Mesendoderm (in vitro differentiated cells): ENCODE results near the gene SLC44A5.
"Not testable (repeated sequence)": the region's sequence is repeated elsewhere in the genome, so short reads cannot be mapped to it uniquely, and the experiment has no call there.

Experiments
- DNase-seq: peaks from one replicate; pipeline ENCODE4 v3.0.0; 2013
- H2AK5ac ChIP-seq: 2 replicates; pipeline ENCODE4 v1.6.1; 2013; ENCODE audit warnings: low read length, inconsistent platforms
- H2BK120ac ChIP-seq: 2 replicates; pipeline ENCODE4 v1.6.1; 2013; ENCODE audit warnings: low read depth, mild to moderate bottlenecking, low read length, moderate library complexity, mixed read lengths
- H2BK15ac ChIP-seq: replicated peaks from 2 replicates; pipeline ENCODE4 v1.6.1; 2013; ENCODE audit warnings: low read depth, mild to moderate bottlenecking, moderate library complexity
- H2BK5ac ChIP-seq: 2 replicates; pipeline ENCODE4 v1.6.1; 2013; ENCODE audit warnings: low read length, inconsistent platforms
- H3K18ac ChIP-seq: 2 replicates; pipeline ENCODE4 v1.6.1; 2013; ENCODE audit warnings: mild to moderate bottlenecking, low read length, mixed read lengths
- H3K23ac ChIP-seq: one replicate; pipeline ENCODE4 v1.6.1; 2013; ENCODE audit warnings: low read length
- H3K27ac ChIP-seq: 2 replicates; pipeline ENCODE4 v1.5.1; 2013; ENCODE audit warnings: low read depth, mild to moderate bottlenecking, inconsistent platforms, low read length, moderate library complexity
- H3K27me3 ChIP-seq: 2 replicates; pipeline ENCODE4 v1.6.1; 2013; ENCODE audit warnings: low read length, control low read depth, mild to moderate bottlenecking, inconsistent platforms; ENCODE audit not compliant: insufficient read depth, poor library complexity
- H3K36me3 ChIP-seq: 2 replicates; pipeline ENCODE4 v1.6.1; 2013; ENCODE audit warnings: low read length, inconsistent platforms; ENCODE audit not compliant: control insufficient read depth, insufficient read depth
- H3K4ac ChIP-seq: one replicate; pipeline ENCODE4 v1.6.1; 2013; ENCODE audit warnings: low read depth, mild to moderate bottlenecking, low read length, moderate library complexity
- H3K4me1 ChIP-seq: 2 replicates; pipeline ENCODE4 v1.6.1; 2013; ENCODE audit warnings: low read depth, low read length, inconsistent platforms; ENCODE audit not compliant: control insufficient read depth
- H3K4me2 ChIP-seq: 2 replicates; pipeline ENCODE4 v1.6.1; 2013; ENCODE audit warnings: low read length
- H3K4me3 ChIP-seq: 2 replicates; pipeline ENCODE4 v1.5.1; 2013; ENCODE audit warnings: mild to moderate bottlenecking, low read length
- H3K56ac ChIP-seq: one replicate; pipeline ENCODE4 v1.6.1; 2013; ENCODE audit warnings: low read length
- H3K79me1 ChIP-seq: 2 replicates; pipeline ENCODE4 v1.6.1; 2013; ENCODE audit warnings: low read length, inconsistent platforms
- H3K79me2 ChIP-seq: 2 replicates; pipeline ENCODE4 v1.6.1; 2013; ENCODE audit warnings: mild to moderate bottlenecking, low read length; ENCODE audit not compliant: control insufficient read depth, insufficient read depth
- H3K9ac ChIP-seq: 2 replicates; pipeline ENCODE4 v1.6.1; 2013; ENCODE audit warnings: low read length, inconsistent platforms
- H4K5ac ChIP-seq: one replicate; pipeline ENCODE4 v1.6.1; 2013; ENCODE audit warnings: low read length
- H4K8ac ChIP-seq: one replicate; pipeline ENCODE4 v1.6.1; 2013; ENCODE audit warnings: low read depth, mild to moderate bottlenecking, control low read depth, low read length, moderate library complexity
- WGBS: extraction: QIAGEN DNeasy Blood & Tissue Kit; methylation state at CpG from one replicate; pipeline ENCODE4 v1.1.7; 2013; ENCODE audit warnings: low lambda C conversion rate, missing lambda C conversion rate; ENCODE audit not compliant: insufficient coverage; ENCODE audit errors: extremely low coverage; 5-methylcytosine and 5-hydroxymethylcytosine counted together

SLC44A5 gene

GRCh38 chr1:75602486-75602885 lies 8.4 kb downstream of the SLC44A5 start:
- Histone ChIP-seq H3K4me1 (no peaks in the 10 kb centered on the region), H3K18ac (no peak overlapping the region), H3K4me3 (no peak overlapping the region), H2BK15ac (no peak overlapping the region), H2BK5ac (no peak overlapping the region), H3K79me2 (no peaks in the 10 kb centered on the region), H3K9ac (no peak overlapping the region), H4K8ac (no peak overlapping the region), H4K5ac (no peak overlapping the region), H2AK5ac (no peak overlapping the region), H2BK120ac (no peak overlapping the region), H3K23ac (no peak overlapping the region), H3K36me3 (no peaks in the 10 kb centered on the region), H3K79me1 (no peaks in the 10 kb centered on the region), H3K56ac (no peak overlapping the region), H3K27me3 (no peaks in the 10 kb centered on the region), H3K4ac (no peak overlapping the region), H3K4me2 (no peak overlapping the region), H3K27ac (no peak overlapping the region)
- no peak for DNase-seq
- no CpG with 5 or more reads among the region's 2 CpGs for WGBS

- DNase-seq, result no peak
- H3K79me1 ChIP-seq, result no peaks in the 10 kb centered on the region
- H3K4me1 ChIP-seq, result no peaks in the 10 kb centered on the region
- no peak overlapping the region for H2BK120ac ChIP-seq
- H3K4me2 ChIP-seq, result no peak overlapping the region
- no peaks in the 10 kb centered on the region for H3K36me3 ChIP-seq
- H3K18ac ChIP-seq, result no peak overlapping the region
- H2BK15ac ChIP-seq, result no peak overlapping the region
- no peak overlapping the region for H2AK5ac ChIP-seq
- H2BK5ac ChIP-seq, result no peak overlapping the region
- no peak overlapping the region for H4K5ac ChIP-seq
- H4K8ac ChIP-seq, result no peak overlapping the region
- no peak overlapping the region for H3K9ac ChIP-seq
- no peaks in the 10 kb centered on the region for H3K27me3 ChIP-seq
- H3K4ac ChIP-seq, result no peak overlapping the region
- H3K23ac ChIP-seq, result no peak overlapping the region
- H3K4me3 ChIP-seq, result no peak overlapping the region
- whole genome bisulfite sequencing, result no CpG with 5 or more reads among the region's 1 CpG
- H3K79me2 ChIP-seq, result no peaks in the 10 kb centered on the region
- no peak overlapping the region for H3K56ac ChIP-seq
- H3K27ac ChIP-seq, result no peak overlapping the region
Observed at GRCh38 chr1:75600781-75601180, 10.1 kb downstream of the SLC44A5 start.

GRCh38 chr1:75594327-75594726 lies 16.6 kb downstream of the SLC44A5 start:
- H2BK120ac ChIP-seq, result no peak overlapping the region
- no peaks in the 10 kb centered on the region for H3K79me2 ChIP-seq
- H3K18ac ChIP-seq, result no peak overlapping the region
- H3K23ac ChIP-seq, result no peak overlapping the region
- H3K27ac ChIP-seq, result no peak overlapping the region
- no peak overlapping the region for H2BK15ac ChIP-seq
- no peak overlapping the region for H3K4ac ChIP-seq
- no peak overlapping the region for H3K4me2 ChIP-seq
- no peaks in the 10 kb centered on the region for H3K27me3 ChIP-seq
- H3K56ac ChIP-seq, result no peak overlapping the region
- H3K9ac ChIP-seq, result no peak overlapping the region
- H4K5ac ChIP-seq, result no peak overlapping the region
- no peak for DNase-seq
- H4K8ac ChIP-seq, result no peak overlapping the region
- H3K36me3 ChIP-seq, result no peaks in the 10 kb centered on the region
- H3K79me1 ChIP-seq, result no peaks in the 10 kb centered on the region
- WGBS, result no CpG with 5 or more reads among the region's 3 CpGs
- no peak overlapping the region for H2BK5ac ChIP-seq
- no peak overlapping the region for H2AK5ac ChIP-seq
- no peak overlapping the region for H3K4me3 ChIP-seq
- H3K4me1 ChIP-seq, result no peaks in the 10 kb centered on the region

GRCh38 chr1:75593457-75593856 lies 17.5 kb downstream of the SLC44A5 start:
- not testable (repeated sequence) for H2BK120ac ChIP-seq, H3K4me2 ChIP-seq, H2AK5ac ChIP-seq, H3K23ac ChIP-seq, H4K5ac ChIP-seq, H3K4ac ChIP-seq, DNase-seq, H3K36me3 ChIP-seq, H2BK5ac ChIP-seq, H3K4me1 ChIP-seq, H3K27me3 ChIP-seq, H4K8ac ChIP-seq, H3K18ac ChIP-seq, H2BK15ac ChIP-seq, H3K9ac ChIP-seq, H3K27ac ChIP-seq, H3K56ac ChIP-seq, H3K4me3 ChIP-seq, H3K79me1 ChIP-seq, H3K79me2 ChIP-seq
- WGBS, result no CpG with 5 or more reads among the region's 3 CpGs

DNA sequence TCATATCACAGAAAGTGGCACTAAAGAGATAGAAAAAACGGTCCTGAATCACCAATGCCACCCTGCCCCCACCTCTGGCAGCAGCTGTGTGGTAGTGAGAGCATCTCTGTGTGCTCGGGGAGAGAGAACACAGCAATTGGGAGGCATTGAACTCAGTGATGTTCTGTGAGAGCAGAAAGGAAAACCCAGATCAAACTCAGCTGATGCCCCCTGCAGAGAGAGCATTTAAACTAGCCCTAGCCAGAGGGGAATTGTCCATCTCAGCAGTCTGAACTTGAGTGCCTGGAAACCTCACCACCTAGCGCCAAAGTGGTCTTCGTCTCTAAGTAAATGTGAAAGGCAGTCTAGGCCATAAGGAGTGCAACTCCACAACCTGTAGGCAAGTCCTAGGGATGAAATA lies 21.3 kb downstream of the SLC44A5 start:
- H2AK5ac ChIP-seq, result no peak overlapping the region
- H3K9ac ChIP-seq, result no peak overlapping the region
- H3K79me1 ChIP-seq, result no peaks in the 10 kb centered on the region
- no peak overlapping the region for H2BK5ac ChIP-seq
- H3K4me3 ChIP-seq, result no peak overlapping the region
- no peaks in the 10 kb centered on the region for H3K79me2 ChIP-seq
- H3K23ac ChIP-seq, result no peak overlapping the region
- H4K5ac ChIP-seq, result no peak overlapping the region
- H3K56ac ChIP-seq, result no peak overlapping the region
- H3K4me2 ChIP-seq, result no peak overlapping the region
- no peak overlapping the region for H3K27ac ChIP-seq
- no peak overlapping the region for H2BK15ac ChIP-seq
- no peak overlapping the region for H3K4ac ChIP-seq
- WGBS, result no CpG with 5 or more reads among the region's 4 CpGs
- H3K18ac ChIP-seq, result no peak overlapping the region
- H4K8ac ChIP-seq, result no peak overlapping the region
- no peaks in the 10 kb centered on the region for H3K36me3 ChIP-seq
- peak; percentile 48 for DNase-seq
- peaks cover 3% of the 10 kb centered on the region for H3K4me1 ChIP-seq
- no peak overlapping the region for H2BK120ac ChIP-seq
- H3K27me3 ChIP-seq, result no peaks in the 10 kb centered on the region

GRCh38 chr1:75588779-75589475 lies 22.0 kb downstream of the SLC44A5 start:
- Histone ChIP-seq H3K23ac (no peak overlapping the region), H3K4me2 (no peak overlapping the region), H3K4me1 (peaks cover 3% of the 10 kb centered on the region), H3K9ac (no peak overlapping the region), H3K18ac (no peak overlapping the region), H3K4me3 (no peak overlapping the region), H3K56ac (no peak overlapping the region), H3K79me1 (no peaks in the 10 kb centered on the region), H2BK120ac (no peak overlapping the region), H2BK15ac (no peak overlapping the region), H2BK5ac (no peak overlapping the region), H3K27ac (no peak overlapping the region), H3K79me2 (no peaks in the 10 kb centered on the region), H2AK5ac (no peak overlapping the region), H4K8ac (no peak overlapping the region), H4K5ac (no peak overlapping the region), H3K4ac (no peak overlapping the region), H3K36me3 (no peaks in the 10 kb centered on the region), H3K27me3 (no peaks in the 10 kb centered on the region)
- no CpG with 5 or more reads among the region's 4 CpGs for WGBS
- no peak for DNase-seq
